Suprapubic skin (tissue), 3 donors: ENCODE data around the gene DCP1B.

Experiments used
- CTCF ChIP-seq, 2 donors: fragments of 200-600 bp in 1 of 2; fragments of 450-650 bp in 1 of 2; sonication (generic) in 1 of 2; IDR thresholded peaks; one replicate each; pipeline ENCODE4 v1.5.1; 2016 to 2019; ENCODE audit warnings: antibody characterized with exemption in 2 of 2, mild to moderate bottlenecking in 1 of 2, moderate library complexity in 1 of 2
- EP300 ChIP-seq: sonication (generic); formaldehyde crosslinking; IDR thresholded peaks from one replicate; pipeline ENCODE4 v1.6.1; 2017; ENCODE audit warnings: antibody characterized with exemption

GRCh38 chr12:1929985-1930802 is 74.1 kb downstream of the DCP1B start:
- TF ChIP-seq EP300, result no peak
- TF ChIP-seq CTCF (IDR thresholded peaks at IDR 0.05), result no peak
